GM23248 (cell line): Measurements from ENCODE around the gene ELF2. TPM values are rescaled to one million over a fixed set of nuclear protein-coding genes. Genes with fewer than 3 reads are reported as not detected.

ENCODE experiments used
- DNase-seq: peaks from one replicate; pipeline ENCODE4 v3.0.0-alpha.2; 2015
- H2AFZ ChIP-seq: fragments of 200-600 bp; sonication (generic); 2 replicates; pipeline ENCODE4 v1.6.1; 2016; ENCODE audit warnings: antibody characterized with exemption
- H3F3A ChIP-seq: fragments of 200-600 bp; sonication (generic); 2 replicates; pipeline ENCODE4 v1.6.1; 2016; ENCODE audit warnings: mild to moderate bottlenecking, antibody characterized with exemption, mixed run types; ENCODE audit not compliant: insufficient read depth
- H3K27ac ChIP-seq: fragments of 200-600 bp; sonication (generic); 2 replicates; pipeline ENCODE4 v1.5.1; 2016; ENCODE audit warnings: mild to moderate bottlenecking
- H3K27me3 ChIP-seq: fragments of 200-600 bp; sonication (generic); replicated peaks from 2 replicates; pipeline ENCODE4 v1.6.1; 2016; ENCODE audit warnings: mild to moderate bottlenecking; ENCODE audit not compliant: insufficient read depth
- H3K36me3 ChIP-seq: fragments of 200-600 bp; sonication (generic); 2 replicates; pipeline ENCODE4 v1.6.1; 2016; ENCODE audit warnings: low read depth, mild to moderate bottlenecking
- H3K4me1 ChIP-seq: fragments of 200-600 bp; sonication (generic); 2 replicates; pipeline ENCODE4 v1.6.1; 2016; ENCODE audit warnings: mild to moderate bottlenecking; ENCODE audit not compliant: insufficient read depth
- H3K4me2 ChIP-seq: fragments of 200-600 bp; sonication (generic); one replicate; pipeline ENCODE4 v1.6.1; 2016; ENCODE audit warnings: mild to moderate bottlenecking; ENCODE audit not compliant: unreplicated experiment
- H3K4me3 ChIP-seq: fragments of 200-600 bp; sonication (generic); 2 replicates; pipeline ENCODE4 v1.5.1; 2016; ENCODE audit warnings: mild to moderate bottlenecking
- H3K79me2 ChIP-seq: fragments of 200-600 bp; sonication (generic); 2 replicates; pipeline ENCODE4 v1.6.1; 2016; ENCODE audit warnings: mild to moderate bottlenecking; ENCODE audit not compliant: insufficient read depth
- H3K9ac ChIP-seq: fragments of 200-600 bp; sonication (generic); 2 replicates; pipeline ENCODE4 v1.6.1; 2016; ENCODE audit warnings: mild to moderate bottlenecking
- H3K9me2 ChIP-seq: fragments of 200-600 bp; sonication (generic); 2 replicates; pipeline ENCODE4 v1.6.1; 2016; ENCODE audit warnings: mixed run types, mild to moderate bottlenecking, moderate library complexity; ENCODE audit not compliant: insufficient read depth
- H3K9me3 ChIP-seq: fragments of 200-600 bp; sonication (generic); one replicate; pipeline ENCODE4 v1.6.1; 2017; ENCODE audit warnings: low read depth
- H4K20me1 ChIP-seq: fragments of 200-600 bp; sonication (generic); 2 replicates; pipeline ENCODE4 v1.6.0; 2016; ENCODE audit not compliant: insufficient read depth
- EZH2 ChIP-seq: fragments of 200-600 bp; sonication (generic); IDR thresholded peaks from 2 replicates; pipeline ENCODE4 v1.6.1; 2018; ENCODE audit warnings: antibody characterized with exemption, mild to moderate bottlenecking; ENCODE audit not compliant: insufficient read depth, poor library complexity, severe bottlenecking
- EZH2phosphoT487 ChIP-seq: fragments of 200-600 bp; sonication (generic); IDR thresholded peaks from 2 replicates; pipeline ENCODE4 v1.6.1; 2018; ENCODE audit warnings: antibody characterized with exemption, moderate library complexity, mild to moderate bottlenecking, low read depth; ENCODE audit not compliant: insufficient read depth
- WGBS, 2 experiments: methylation state at CpG; one replicate each; pipeline ENCODE4 v1.1.6; 2015 to 2017; ENCODE audit warnings: low lambda C conversion rate in 2 of 2, low coverage in 1 of 2; ENCODE audit errors: missing lambda C conversion rate in 2 of 2; 5-methylcytosine and 5-hydroxymethylcytosine counted together
- in situ Hi-C: fragments of 300-500 bp; cut with MboI; formaldehyde crosslinking; loops from 2 replicates; pipeline ENCODE4 v1.15.0; 2020
- polyA plus RNA-seq: library from polyadenylated mRNA; unstranded; fragments of >200 nt; fragmentation: Nextera tagmentation; extraction: Ambion mirVana; gene quantifications from 2 replicates; pipeline ENCODE4 v1.2.1, GENCODE V29; 2016
- total RNA-seq: library from RNA; depleted of rRNA; stranded (reverse); fragments of >200 nt; shearing (Covaris generic); gene quantifications from 2 replicates; pipeline ENCODE4 v1.2.3, GENCODE V29; 2014

The ELF2 gene
- total and polyA plus RNA-seq, 2 experiments from 2014 or later: 18.8 to 34.5 TPM

DNA sequence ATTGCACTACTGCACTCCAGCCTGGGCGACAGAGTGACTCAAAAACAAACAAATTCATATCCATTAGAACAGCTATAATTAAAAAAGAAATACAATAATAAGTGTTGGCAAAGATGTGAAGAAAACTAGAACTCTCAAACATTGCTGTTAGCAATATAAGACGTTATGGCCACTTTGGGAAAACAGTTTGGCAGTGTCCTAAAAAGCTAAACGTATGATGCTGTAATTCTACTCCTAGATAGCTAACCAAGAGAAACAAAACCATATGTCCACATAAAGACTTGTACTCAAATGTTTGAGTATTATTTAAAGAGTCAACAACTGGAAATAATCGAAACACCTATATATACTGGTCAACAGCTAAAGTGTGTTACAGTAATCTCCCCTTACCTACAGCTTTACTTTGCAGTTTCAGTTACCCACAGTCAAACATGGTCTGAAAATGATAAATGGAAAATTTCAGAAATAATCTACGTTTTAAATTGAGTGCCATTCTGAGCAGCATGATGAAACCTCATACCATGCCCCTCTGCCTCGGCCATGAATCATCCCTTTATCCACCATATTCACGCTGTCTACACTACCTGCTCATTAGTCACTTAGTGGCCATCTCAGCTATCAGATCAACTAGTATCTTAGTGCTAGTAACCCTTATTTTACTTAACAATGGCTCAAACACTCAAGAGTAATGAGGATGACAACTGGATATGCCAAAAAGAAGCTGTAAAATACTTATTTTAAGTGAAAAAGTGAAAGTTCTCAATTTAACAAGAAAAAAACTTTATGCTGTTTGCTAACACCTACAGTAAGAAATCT, 4.9 kb downstream of the ELF2 start:
- no peaks in the 10 kb centered on the region for H3K27me3 ChIP-seq
- H2AFZ ChIP-seq: peak overlapping the region; percentile 26; the same call in 1 of the 2 replicates
- 21 to 23% methylated on average over 7 of the region's 7 CpGs for WGBS, 2 experiments
- peaks cover 88% of the 10 kb centered on the region for H3K79me2 ChIP-seq
- H3K36me3 ChIP-seq: no peaks in the 10 kb centered on the region
- no peaks in the 10 kb centered on the region for H3K9me2 ChIP-seq
- H3K9ac ChIP-seq: peak overlapping the region; percentile 34
- H3K27ac ChIP-seq: peak overlapping the region; percentile 41
- TF ChIP-seq EZH2 (no peak), EZH2phosphoT487 (no peak)
- H4K20me1 ChIP-seq: no peaks in the 10 kb centered on the region
- peak overlapping the region; percentile 22; the same call in 1 of the 2 replicates for H3K4me3 ChIP-seq
- H3K9me3 ChIP-seq: no peaks in the 10 kb centered on the region
- H3K4me2 ChIP-seq: peak overlapping the region; percentile 73
- H3K4me1 ChIP-seq: peaks cover 21% of the 10 kb centered on the region
- in situ Hi-C loops: no loop called here
- peaks cover 15% of the 10 kb centered on the region; the same call in 1 of the 2 replicates for H3F3A ChIP-seq
- peak; percentile 77 for DNase-seq

GRCh38 chr4:139170932-139171331, 6.1 kb downstream of the ELF2 start:
- no peak overlapping the region for H3K9ac ChIP-seq
- H3K79me2 ChIP-seq: peaks cover 98% of the 10 kb centered on the region
- H3K9me2 ChIP-seq: no peaks in the 10 kb centered on the region
- WGBS, 2 experiments: 84 to 92% methylated on average over 6 of the region's 6 CpGs
- H2AFZ ChIP-seq: no peak overlapping the region
- no peaks in the 10 kb centered on the region for H3K36me3 ChIP-seq
- in situ Hi-C loops: no loop called here
- H3K4me1 ChIP-seq: peaks cover 21% of the 10 kb centered on the region
- H3K27me3 ChIP-seq: no peaks in the 10 kb centered on the region
- no peak overlapping the region for H3K4me3 ChIP-seq
- no peak overlapping the region for H3K27ac ChIP-seq
- peaks cover 15% of the 10 kb centered on the region; the same call in 1 of the 2 replicates for H3F3A ChIP-seq
- TF ChIP-seq EZH2 (no peak), EZH2phosphoT487 (no peak)
- H4K20me1 ChIP-seq: no peaks in the 10 kb centered on the region
- H3K4me2 ChIP-seq: no peak overlapping the region
- H3K9me3 ChIP-seq: no peaks in the 10 kb centered on the region
- no peak for DNase-seq

- Histone ChIP-seq H3K9ac (no peak overlapping the region), H3K27ac (no peak overlapping the region), H3K27me3 (no peaks in the 10 kb centered on the region), H2AFZ (no peak overlapping the region), H4K20me1 (no peaks in the 10 kb centered on the region), H3K4me3 (no peak overlapping the region), H3K9me3 (no peaks in the 10 kb centered on the region), H3K36me3 (no peaks in the 10 kb centered on the region), H3K79me2 (peaks cover 97% of the 10 kb centered on the region), H3F3A (peaks cover 15% of the 10 kb centered on the region; the same call in 1 of the 2 replicates), H3K4me1 (peaks cover 21% of the 10 kb centered on the region), H3K9me2 (no peaks in the 10 kb centered on the region), H3K4me2 (no peak overlapping the region)
- in situ Hi-C loops: no loop called here
- WGBS, 2 experiments: 72 to 74% methylated on average over 5 of the region's 5 CpGs
- TF ChIP-seq EZH2phosphoT487 (no peak), EZH2 (no peak)
- DNase-seq: peak; percentile 75
Observed at GRCh38 chr4:139167774-139168444, 9.1 kb downstream of the ELF2 start.

DNA sequence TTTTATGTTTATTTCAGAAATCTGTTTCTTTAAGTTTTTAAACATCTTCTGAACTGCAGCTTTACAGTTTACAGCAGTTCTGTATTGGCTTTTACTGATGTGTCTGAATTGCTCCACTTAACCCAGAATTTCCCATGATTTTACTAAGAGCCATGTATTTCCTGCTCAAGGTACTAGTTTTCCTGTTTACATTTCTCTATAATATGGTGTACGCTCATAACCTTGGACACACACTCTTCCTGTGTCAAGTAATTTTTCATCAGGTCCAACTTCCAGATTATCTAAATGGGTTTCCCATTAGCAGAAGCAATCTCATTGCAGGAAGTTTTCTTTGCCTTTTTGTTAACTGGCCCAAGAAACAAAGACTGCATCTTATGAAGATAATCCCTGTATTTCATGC, 12.3 kb downstream of the ELF2 start:
- H3K36me3 ChIP-seq: no peaks in the 10 kb centered on the region
- no peaks in the 10 kb centered on the region for H4K20me1 ChIP-seq
- no peak overlapping the region for H3K4me3 ChIP-seq
- H3K9me3 ChIP-seq: no peaks in the 10 kb centered on the region
- WGBS, 2 experiments: 91 to 100% methylated on average over 1 of the region's 1 CpG
- in situ Hi-C loops: no loop called here
- no peak overlapping the region for H3K4me2 ChIP-seq
- DNase-seq: no peak
- TF ChIP-seq EZH2 (no peak), EZH2phosphoT487 (no peak)
- H3K9me2 ChIP-seq: no peaks in the 10 kb centered on the region
- H3K9ac ChIP-seq: no peak overlapping the region
- no peak overlapping the region for H2AFZ ChIP-seq
- H3K27ac ChIP-seq: no peak overlapping the region
- no peaks in the 10 kb centered on the region for H3F3A ChIP-seq
- 0 out of 2 replicates have a peak, but pooled peaks cover 7% of the 10 kb centered on the region for H3K4me1 ChIP-seq
- peaks cover 95% of the 10 kb centered on the region for H3K79me2 ChIP-seq
- H3K27me3 ChIP-seq: no peaks in the 10 kb centered on the region
